GM19239 (cell line): ENCODE results near the gene ACMSD.
"Not testable (repeated sequence)": the region's sequence is repeated elsewhere in the genome, so short reads cannot be mapped to it uniquely, and the experiment has no call there.

Experiments
- DNase-seq: peaks from one replicate; pipeline ENCODE4 v3.0.0; 2011; ENCODE audit warnings: low spot score; ENCODE audit not compliant: insufficient read length
- FAIRE-seq: peaks from 2 replicates; lab custom pipeline; 2011; peaks lifted over from hg19 to GRCh38; lab: Jason Lieb, UNC

Gene ACMSD

DNA sequence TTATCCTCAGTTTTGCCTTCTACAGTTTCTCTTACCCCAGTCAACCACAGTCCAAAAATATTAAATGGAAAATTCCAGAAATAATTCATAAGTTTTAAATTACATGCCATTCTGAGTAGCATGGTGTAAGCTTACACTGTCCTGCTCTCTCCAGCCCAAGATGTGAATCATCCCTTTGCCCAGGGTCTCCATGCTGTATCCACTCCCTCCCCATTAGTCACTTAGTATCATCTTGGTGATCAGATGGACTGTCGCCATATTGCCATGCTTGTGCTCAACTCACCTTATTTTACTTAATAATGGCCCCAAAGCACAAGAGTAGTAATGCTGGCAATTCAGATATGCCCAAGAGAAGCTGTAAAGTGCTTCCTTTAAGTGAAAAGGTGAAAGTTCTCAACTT, 61.7 kb downstream of the ACMSD start:
- no peak for DNase-seq
- FAIRE-seq, result no peak

GRCh38 chr2:134903701-134904100, 65.3 kb downstream of the ACMSD start:
- not testable (repeated sequence) for FAIRE-seq, DNase-seq

DNA sequence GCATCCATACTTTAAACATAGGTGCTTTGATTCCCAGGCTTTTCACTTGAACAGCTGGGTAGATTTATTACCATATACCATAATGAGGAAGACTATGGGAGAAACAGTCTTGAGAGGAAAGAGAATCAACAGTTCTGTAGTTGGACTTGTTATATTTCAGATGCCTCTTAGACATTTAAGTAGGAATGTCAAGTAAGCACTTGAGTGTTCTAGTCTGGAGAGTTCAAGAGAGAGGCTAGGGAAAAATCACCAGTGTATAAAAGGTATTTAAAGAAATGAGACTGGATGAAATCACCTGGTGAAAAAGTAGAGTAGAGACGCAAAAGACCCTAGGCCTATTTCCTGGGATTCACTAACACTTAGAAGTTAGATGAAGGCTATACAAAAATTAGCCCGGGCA, 66.8 kb downstream of the ACMSD start:
- no peak for FAIRE-seq
- DNase-seq, result no peak

DNA sequence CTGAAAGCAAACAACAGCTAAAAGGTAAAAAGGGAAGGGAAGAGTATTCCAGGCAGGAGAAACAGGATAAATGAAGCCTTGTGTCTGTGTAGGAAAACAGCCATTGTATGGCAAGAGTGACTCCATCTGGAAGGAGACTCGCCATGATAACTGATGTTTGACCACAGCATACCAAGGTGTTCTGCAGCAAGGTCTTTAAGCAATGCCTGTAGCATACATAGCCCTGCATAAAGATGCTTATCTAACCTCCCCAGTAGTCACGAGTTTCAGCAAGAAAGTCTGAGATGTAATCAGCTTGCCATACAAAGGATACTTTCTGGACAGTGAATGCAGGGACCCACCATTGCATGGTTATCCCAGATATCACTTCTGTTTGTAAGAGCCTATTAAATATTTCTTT, 68.3 kb downstream of the ACMSD start:
- FAIRE-seq (no peak), DNase-seq (no peak)

DNA sequence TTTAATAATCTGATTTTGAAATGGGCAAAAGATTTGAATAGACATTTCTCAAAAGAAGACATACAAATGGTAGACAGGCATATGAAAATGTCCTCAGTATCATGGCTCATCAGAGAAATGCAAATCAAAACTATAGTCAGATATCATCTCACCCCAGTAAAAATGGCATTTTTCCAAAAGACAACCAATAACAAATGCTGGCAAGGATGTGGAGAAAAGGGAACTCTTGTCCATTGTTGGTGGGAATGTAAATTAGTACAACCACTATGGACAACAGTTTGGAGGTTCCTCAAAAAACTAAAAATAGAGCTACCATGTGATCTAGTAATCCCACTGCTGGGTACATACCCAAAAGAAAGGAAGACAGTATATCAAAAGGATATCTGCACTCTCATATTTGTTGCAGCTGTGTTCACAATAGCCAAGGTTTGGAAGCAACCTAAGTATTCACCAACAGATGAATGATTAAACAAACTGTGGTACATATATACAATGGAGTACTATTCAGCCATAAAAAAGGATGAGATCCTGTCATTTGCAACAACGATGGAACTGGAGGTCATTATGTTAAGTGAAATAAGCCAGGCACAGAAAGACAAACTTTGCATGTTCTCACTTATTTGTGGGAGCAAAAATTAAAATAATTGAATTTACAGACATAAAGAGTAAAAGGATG, 69.2 kb downstream of the ACMSD start:
- FAIRE-seq, DNase-seq: not testable (repeated sequence)

GRCh38 chr2:134910763-134911399, 72.5 kb downstream of the ACMSD start:
- DNase-seq (no peak), FAIRE-seq (no peak)

GRCh38 chr2:134911400-134911785, 73.0 kb downstream of the ACMSD start:
- FAIRE-seq (no peak), DNase-seq (no peak)

DNA sequence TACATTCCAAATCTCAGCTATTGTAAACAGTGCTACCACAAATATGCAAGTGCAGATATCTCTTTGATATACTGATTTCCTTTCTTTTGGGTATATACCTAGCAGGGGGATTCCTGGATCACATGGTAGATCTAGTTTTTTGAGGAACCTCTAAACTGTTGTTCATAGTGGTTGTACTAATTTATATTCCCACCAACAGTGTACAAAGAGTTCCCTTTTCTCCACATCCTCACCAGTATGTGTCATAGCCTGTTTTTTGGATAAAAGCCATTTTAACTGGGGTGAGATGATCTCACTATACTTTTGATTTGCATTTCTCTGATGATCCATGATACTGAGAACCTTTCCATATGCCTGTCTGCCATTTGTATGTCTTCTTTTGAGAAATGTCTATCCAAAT, 73.9 kb downstream of the ACMSD start:
- no peak for DNase-seq

GRCh38 chr2:134917360-134917865, 79.0 kb downstream of the ACMSD start:
- DNase-seq (no peak), FAIRE-seq (peak; percentile 72)

More for the DNA sequence above, 73.9 kb downstream of the ACMSD start:
- no peak for FAIRE-seq

DNA sequence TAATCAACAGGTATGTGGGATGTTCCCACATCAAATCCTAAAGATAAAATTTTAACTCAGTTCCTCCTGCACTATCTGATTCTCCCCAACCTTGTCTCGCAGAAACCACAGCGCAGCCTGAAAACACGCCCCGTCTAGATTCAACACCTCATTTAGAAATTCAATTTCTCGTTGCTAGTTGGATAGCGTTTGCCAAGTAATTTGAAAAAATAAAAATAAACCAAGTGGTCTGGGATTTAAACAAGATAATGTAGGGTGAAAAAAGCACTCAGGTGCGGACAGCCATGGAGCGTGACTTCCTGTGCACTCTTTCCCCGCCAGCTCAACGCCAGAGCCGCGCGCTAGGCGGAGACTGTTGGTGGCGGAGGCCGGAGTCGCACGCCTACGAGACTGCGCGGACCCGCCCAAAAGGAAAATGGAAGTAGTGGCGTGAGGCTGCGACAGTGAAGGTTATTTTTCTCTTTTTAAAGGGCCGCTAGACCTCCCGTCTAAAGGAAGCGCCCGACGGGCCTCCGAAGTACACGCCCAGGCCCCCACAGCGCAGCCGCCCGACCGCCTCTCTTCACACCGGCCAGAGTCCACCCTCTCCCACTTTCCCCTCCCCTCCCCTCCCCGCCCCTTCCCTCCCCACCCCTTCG, 79.6 kb downstream of the ACMSD start:
- DNase-seq (peak; percentile 29), FAIRE-seq (no peak)

- FAIRE-seq (peak; percentile 99), DNase-seq (peak; percentile 75)
Observed at GRCh38 chr2:134918526-134919340, 80.3 kb downstream of the ACMSD start, which contains the start of gene CCNT2. Gene CCNT2 (plus strand): TSS chr2:134918822. CDS start chr2:134918855, 33 bp downstream.

GRCh38 chr2:134919341-134920210, 81.2 kb downstream of the ACMSD start:
- DNase-seq (no peak), FAIRE-seq (peak; percentile 90)

DNA sequence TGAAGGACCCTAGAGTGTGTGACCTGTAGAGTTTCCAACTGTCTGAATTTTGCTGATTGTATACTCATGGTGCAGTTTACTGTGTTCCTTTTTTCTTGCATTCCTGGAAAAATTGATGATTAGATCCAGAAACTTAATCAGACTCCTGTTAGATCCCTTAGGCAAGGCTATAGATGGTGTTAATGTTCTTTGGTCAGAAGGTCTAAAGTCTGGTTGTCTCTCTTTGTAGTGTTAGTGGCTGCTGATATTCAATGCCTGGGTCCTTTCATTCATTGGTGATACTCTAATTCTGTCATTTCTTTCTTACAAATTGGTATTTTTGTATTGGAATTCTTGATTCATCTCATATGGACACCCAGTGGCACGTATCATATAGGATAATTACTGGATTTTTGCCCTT, 86.5 kb downstream of the ACMSD start:
- peak; percentile 14 for FAIRE-seq
- no peak for DNase-seq

DNA sequence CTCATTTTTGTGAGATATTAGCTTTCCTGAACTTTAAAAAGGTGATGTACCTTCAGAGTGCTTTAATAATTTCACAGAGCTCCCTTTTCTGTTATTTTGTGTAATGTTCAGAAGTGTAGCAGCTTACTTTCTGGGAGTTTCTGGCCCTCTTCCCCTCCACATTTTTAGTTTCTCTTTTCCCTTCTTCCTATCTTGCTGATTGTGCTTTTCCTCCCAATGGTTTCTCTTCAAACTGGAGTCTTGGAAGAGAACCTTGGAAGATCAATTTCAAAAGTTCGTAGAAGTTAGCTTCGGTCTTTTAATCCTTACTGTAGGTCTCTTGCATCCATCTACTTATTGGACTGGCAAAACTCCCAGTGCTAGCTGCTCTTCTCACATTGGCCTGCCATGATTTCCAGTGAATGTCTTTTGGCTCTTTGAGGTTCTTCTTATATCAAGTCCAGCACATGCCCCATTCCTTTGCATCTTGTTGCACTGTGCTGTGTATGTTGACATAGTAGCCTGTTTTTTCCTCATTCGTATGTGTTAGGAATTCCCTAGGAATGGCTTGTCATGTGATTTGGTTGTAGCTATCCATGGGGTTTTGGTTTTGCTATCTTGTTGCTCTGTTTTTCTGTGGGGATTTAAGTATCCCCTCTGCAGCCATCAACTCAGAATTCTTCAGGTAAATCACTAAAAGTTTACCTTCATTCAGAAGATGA, 88.0 kb downstream of the ACMSD start:
- FAIRE-seq (no peak), DNase-seq (no peak)

GRCh38 chr2:134927195-134927594, 88.8 kb downstream of the ACMSD start:
- DNase-seq, result no peak
- no peak for FAIRE-seq

- no peak for DNase-seq
- peak; percentile 67 for FAIRE-seq
Observed at GRCh38 chr2:134932864-134933526, 94.6 kb downstream of the ACMSD start.

- no peak for DNase-seq
- FAIRE-seq, result no peak
Observed at GRCh38 chr2:134933732-134934131, 95.3 kb downstream of the ACMSD start.

DNA sequence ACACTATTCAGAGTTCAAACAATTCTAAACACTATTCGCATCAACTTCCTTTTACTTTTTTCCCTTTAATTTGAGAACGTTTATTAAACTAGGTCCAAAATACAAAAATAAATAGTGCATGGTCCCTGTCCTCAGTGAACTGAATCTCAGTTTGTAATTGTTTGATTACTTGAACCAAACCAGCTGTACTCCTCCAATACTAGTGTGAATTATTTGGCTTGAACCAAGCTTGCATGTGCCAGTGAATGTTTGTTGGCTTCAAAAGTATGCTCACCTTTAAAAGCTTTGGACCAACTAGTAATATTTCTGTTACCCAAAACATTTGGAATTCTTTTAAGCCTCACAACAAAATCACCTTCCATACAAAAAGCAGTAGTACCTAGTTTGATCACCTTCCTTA, 95.7 kb downstream of the ACMSD start:
- DNase-seq, result no peak
- FAIRE-seq, result no peak
